Suppressor macrophage treated with lipopolysaccharide for 4 hours (primary cell): Measurements from ENCODE around the gene DENND1B.

ENCODE experiments used
- DNase-seq: peaks from one replicate; pipeline ENCODE4 v3.0.0-alpha.2; 2020

DENND1B gene

GRCh38 chr1:197463142-197463541 is 312.1 kb downstream of the DENND1B start:
- no peak for DNase-seq

- no peak for DNase-seq
Measured at GRCh38 chr1:197462539-197462938, 312.7 kb downstream of the DENND1B start.
